Nephron progenitor cell (in vitro differentiated cells): ENCODE measurements around the gene FCF1.

ENCODE experiments used
- DNase-seq: peaks from one replicate; pipeline ENCODE4 v3.0.0; 2021
- H3K27ac Mint-ChIP-seq: 2 replicates; pipeline ENCODE4 v1.8.0; 2021; ENCODE audit warnings: mild to moderate bottlenecking, moderate library complexity, mixed read lengths
- H3K27me3 Mint-ChIP-seq: 2 replicates; pipeline ENCODE4 v1.8.0; 2021; ENCODE audit warnings: mild to moderate bottlenecking, low read depth, mixed read lengths; ENCODE audit not compliant: poor library complexity
- H3K36me3 Mint-ChIP-seq: 2 replicates; pipeline ENCODE4 v1.8.0; 2021; ENCODE audit warnings: low read depth, mixed read lengths
- H3K4me1 Mint-ChIP-seq: 2 replicates; pipeline ENCODE4 v1.8.0; 2021; ENCODE audit warnings: mixed read lengths
- H3K4me3 Mint-ChIP-seq: 2 replicates; pipeline ENCODE4 v1.8.0; 2021; ENCODE audit warnings: mild to moderate bottlenecking, moderate library complexity, mixed read lengths
- H3K9me3 Mint-ChIP-seq: 2 replicates; pipeline ENCODE4 v1.8.0; 2021; ENCODE audit warnings: mild to moderate bottlenecking, moderate library complexity, mixed read lengths
- CTCF ChIP-seq: fragments of 200-600 bp; sonication (generic); IDR thresholded peaks from 2 replicates; pipeline ENCODE4 v1.5.0; 2021; ENCODE audit warnings: antibody characterized with exemption

FCF1 gene

DNA sequence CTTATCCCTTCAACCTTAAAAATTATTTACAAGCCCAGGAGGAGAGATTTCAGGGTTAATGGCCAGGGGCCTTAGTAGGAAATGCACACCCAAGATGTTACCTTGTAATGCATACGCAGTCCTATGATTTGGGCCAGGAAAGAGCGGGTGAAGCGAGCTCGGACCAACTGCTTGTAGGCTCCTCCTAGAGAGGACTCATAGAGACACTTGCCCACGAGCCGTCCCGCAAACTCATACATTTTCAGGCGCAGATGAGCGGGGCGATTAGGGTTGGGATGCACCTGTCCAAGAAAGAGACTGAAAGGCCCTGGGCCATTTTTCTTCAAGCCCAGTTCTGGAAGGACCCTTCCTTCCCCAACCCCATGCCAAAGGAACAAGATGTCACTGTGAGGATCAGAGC is 43.1 kb upstream of the FCF1 start:
- Mint-ChIP-seq H3K27me3 (no peaks in the 10 kb centered on the region), H3K4me1 (no peaks in the 10 kb centered on the region), H3K9me3 (no peaks in the 10 kb centered on the region), H3K27ac (no peak overlapping the region), H3K36me3 (peaks cover 39% of the 10 kb centered on the region), H3K4me3 (no peak overlapping the region)
- TF ChIP-seq CTCF = no peak
- no peak for DNase-seq

DNA sequence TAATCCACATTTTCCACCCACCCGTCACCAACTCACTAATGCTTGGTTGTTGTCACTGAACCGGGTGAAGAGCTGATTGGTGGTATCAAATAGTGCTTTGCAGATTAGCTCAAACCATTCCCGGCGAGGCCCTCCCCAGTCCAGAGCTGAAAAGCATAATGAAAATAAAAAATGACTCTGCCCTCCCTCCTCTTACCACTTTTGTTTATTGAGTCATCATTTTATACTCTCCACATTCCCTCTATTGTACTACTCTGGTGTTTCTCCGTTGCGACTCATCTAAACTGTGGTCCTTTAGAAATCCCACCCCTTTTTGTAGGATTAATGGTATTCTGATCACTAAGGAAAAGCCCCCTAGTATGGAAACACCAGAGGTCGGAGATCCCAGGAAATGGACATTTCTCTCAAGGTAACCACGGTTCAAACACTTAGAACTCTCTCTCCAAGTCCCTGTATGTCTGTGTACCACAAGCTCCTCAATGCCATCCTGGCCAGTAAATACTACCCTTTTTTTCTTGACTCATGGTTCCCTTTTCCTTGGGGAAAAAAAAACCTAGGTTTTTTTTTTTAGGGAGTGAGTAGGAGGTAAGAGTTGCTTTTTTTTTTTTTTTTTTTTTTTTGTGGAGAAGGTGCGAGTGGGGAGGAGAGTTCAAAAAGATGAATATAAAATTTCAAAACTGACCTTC is 42.1 kb upstream of the FCF1 start:
- Mint-ChIP-seq H3K4me1 (no peaks in the 10 kb centered on the region), H3K27me3 (no peaks in the 10 kb centered on the region), H3K27ac (no peak overlapping the region), H3K36me3 (peaks cover 44% of the 10 kb centered on the region), H3K4me3 (no peak overlapping the region), H3K9me3 (no peaks in the 10 kb centered on the region)
- no peak for TF ChIP-seq CTCF
- no peak for DNase-seq

DNA sequence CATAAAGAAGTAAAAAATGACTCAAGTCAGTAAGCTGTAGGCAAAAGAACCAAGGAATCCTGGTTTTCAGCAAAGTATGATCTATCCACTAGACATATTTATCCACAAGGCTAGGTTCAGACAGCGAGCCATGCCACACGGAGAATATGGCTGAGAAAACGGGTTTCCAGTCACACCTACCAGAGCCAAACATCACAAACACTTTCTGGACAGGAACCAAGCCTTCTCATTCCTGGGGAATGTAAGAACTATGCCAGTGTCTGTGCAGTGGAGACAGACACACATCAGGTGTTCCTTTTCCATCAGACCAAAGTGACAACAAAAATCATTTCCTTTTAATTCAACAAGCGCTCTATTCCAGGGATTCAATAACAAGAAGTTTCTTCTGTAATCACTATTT is 41.2 kb upstream of the FCF1 start:
- Mint-ChIP-seq H3K36me3 (peaks cover 50% of the 10 kb centered on the region), H3K4me3 (no peak overlapping the region), H3K27ac (no peak overlapping the region), H3K9me3 (no peaks in the 10 kb centered on the region), H3K4me1 (no peaks in the 10 kb centered on the region), H3K27me3 (no peaks in the 10 kb centered on the region)
- DNase-seq = no peak
- no peak for TF ChIP-seq CTCF

GRCh38 chr14:74673768-74674167 is 39.2 kb upstream of the FCF1 start:
- Mint-ChIP-seq H3K9me3 (no peaks in the 10 kb centered on the region), H3K4me1 (no peaks in the 10 kb centered on the region), H3K27me3 (no peaks in the 10 kb centered on the region), H3K4me3 (no peak overlapping the region), H3K27ac (no peak overlapping the region), H3K36me3 (peaks cover 46% of the 10 kb centered on the region)
- TF ChIP-seq CTCF = no peak
- no peak for DNase-seq

DNA sequence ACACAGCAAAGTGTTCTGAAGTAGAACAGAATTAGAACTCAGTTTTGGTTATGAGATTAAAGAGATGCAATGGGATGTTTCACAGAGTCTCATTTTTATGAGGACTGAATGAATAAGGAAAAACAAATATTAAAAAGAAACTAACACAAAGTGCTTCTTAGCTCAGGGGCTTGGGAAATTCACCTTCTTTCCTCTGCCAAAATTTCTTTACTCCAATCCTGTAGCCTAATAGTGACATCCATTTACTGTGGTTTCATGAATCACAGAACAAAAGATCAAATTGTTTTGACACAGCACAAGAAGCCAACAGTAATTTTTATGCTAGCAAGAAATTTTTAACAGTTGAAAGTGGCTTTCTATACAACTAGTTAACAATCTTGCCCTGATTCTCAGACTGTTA is 37.7 kb upstream of the FCF1 start:
- no peak for DNase-seq
- Mint-ChIP-seq H3K9me3 (no peaks in the 10 kb centered on the region), H3K4me3 (no peak overlapping the region), H3K36me3 (peaks cover 40% of the 10 kb centered on the region), H3K4me1 (no peaks in the 10 kb centered on the region), H3K27me3 (no peaks in the 10 kb centered on the region), H3K27ac (no peak overlapping the region)
- no peak for TF ChIP-seq CTCF
